C4-2B (cell line): ENCODE measurements around the gene C16orf86.

Source experiments
- H3K27ac ChIP-seq: fragments of 450-650 bp; 2 replicates; pipeline ENCODE4 v1.5.1; 2017
- ZFX ChIP-seq: fragments of 450-650 bp; IDR thresholded peaks from 2 replicates; pipeline ENCODE4 v1.6.1; 2017
- TF ChIP-seq, protein P1 (sequence below): fragments of 450-650 bp; conservative IDR thresholded peaks from 2 replicates; pipeline ENCODE4 v1.5.1; 2017; ENCODE audit warnings: mild to moderate bottlenecking

C16orf86 gene

DNA sequence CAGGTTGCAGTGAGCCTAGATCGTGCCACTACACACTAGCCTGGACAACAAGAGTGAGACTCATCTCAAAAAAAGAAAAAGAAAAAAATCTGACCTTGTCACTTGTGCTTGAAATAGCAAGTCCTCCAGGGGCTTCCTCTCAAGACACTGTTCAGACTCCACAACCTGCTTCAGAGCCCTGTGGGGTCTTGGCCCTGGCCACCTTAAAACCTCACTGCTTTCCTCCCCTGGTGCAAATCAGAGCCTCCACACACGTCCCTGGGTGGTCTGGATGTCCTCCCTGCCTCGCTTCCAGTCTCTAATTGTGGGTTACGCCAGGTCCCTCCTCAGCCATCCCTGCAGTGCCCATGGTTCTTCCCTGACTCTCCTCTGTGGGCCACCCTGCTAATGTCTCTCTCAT, 11.3 kb upstream of the C16orf86 start:
- no peak overlapping the region for H3K27ac ChIP-seq
- TF ChIP-seq ZFX = no peak
- TF ChIP-seq, protein P1, sequence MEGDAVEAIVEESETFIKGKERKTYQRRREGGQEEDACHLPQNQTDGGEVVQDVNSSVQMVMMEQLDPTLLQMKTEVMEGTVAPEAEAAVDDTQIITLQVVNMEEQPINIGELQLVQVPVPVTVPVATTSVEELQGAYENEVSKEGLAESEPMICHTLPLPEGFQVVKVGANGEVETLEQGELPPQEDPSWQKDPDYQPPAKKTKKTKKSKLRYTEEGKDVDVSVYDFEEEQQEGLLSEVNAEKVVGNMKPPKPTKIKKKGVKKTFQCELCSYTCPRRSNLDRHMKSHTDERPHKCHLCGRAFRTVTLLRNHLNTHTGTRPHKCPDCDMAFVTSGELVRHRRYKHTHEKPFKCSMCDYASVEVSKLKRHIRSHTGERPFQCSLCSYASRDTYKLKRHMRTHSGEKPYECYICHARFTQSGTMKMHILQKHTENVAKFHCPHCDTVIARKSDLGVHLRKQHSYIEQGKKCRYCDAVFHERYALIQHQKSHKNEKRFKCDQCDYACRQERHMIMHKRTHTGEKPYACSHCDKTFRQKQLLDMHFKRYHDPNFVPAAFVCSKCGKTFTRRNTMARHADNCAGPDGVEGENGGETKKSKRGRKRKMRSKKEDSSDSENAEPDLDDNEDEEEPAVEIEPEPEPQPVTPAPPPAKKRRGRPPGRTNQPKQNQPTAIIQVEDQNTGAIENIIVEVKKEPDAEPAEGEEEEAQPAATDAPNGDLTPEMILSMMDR = no peak

DNA sequence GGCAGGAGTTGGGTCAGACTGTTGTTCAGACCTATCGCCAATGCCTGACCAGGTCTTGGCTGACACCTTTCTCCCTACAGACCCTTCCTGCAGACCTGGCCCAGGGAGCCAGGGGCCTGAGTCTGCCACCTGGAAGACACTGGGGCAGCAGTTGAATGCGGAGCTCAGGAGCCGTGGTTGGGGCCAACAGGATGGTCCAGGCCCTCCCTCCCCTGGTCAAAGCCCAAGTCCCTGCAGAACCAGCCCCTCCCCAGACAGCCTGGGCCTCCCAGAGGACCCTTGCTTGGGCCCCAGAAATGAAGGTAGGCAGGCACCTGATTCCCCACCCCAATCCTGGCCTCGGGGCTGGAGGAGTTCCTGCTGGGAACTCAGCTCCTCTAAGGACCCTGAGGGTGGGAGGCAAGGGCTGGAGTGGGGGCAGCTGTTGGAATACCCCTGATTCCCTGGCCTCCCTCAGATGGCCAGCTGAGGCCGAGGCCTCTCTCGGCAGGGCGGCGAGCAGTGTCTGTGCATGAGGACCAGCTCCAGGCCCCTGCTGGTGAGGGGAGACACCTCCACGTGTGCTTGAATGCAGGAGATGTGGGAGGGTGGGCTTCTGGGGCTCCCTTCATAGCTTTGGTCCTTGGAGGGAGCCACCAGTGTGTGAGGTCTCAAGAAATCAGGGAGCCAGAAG, 10.1 kb upstream of the C16orf86 start:
- TF ChIP-seq ZFX = no peak

DNA sequence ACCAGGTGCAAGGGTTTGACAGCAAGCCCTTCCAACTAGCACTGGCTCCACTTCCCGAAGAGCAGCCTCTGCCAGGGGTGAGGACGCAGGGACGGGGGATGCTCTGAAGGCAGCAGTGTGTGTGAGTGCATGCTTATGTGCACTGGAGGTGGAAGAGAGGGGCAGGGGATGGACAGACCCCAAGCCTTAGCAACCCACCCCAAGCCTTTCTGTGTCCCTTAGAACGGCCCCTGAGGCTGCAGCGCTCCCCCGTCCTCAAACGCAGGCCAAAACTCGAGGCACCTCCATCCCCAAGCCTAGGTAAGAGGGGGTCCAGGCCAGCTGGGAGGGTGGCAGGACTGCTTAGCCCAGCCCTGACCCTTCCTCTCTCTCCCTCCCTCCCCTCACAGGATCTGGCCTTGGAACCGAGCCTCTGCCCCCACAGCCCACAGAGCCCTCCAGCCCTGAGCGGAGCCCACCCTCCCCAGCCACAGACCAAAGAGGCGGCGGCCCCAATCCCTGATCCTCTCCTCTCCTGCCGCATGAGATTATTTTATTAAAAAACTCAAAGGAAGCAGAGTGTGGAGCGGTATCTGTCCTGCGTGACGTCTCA, 9.5 kb upstream of the C16orf86 start:
- H3K27ac ChIP-seq = no peak overlapping the region
- TF ChIP-seq ZFX = no peak
- TF ChIP-seq, protein P1 = no peak

More for the DNA sequence above, 10.1 kb upstream of the C16orf86 start:
- no peak overlapping the region for H3K27ac ChIP-seq

DNA sequence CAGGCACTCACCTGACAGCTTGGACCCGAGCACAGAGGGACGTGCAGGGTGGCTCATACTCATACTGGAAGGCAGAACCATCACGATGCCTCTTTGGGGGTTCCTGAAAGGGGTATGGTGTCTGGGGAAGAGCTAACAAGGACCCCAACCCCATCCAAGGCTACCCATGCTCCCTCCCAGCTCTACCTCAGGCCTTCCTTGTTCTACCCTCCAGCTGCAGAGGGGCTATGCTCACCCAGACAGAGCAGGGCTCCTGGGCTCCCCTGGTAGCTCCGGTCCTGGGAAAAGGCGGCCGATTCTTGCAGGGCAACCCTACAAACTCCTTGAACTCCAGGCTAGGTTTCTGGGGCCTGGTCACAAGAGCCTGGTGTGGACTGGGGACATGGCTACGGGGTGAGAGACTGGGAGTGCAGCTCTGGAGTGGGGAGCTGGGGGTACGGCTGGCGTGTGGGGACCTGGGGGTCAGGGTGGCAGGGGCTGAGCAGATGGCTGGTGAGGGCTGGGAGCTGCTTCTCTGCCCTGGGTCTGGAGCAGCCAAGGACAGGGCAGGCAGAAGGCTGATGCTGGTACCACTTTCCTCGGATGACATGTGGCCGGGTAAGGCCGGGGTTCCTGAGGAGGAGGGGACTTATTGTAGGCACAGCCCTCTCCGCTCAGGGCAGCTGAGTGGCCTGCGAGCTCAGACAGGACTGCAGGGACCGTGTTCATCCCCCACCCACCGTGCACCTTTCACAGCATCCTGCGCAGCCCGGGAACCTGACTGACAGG, 8.7 kb upstream of the C16orf86 start:
- no peak overlapping the region for H3K27ac ChIP-seq
- TF ChIP-seq, protein P1 = no peak
- no peak for TF ChIP-seq ZFX

DNA sequence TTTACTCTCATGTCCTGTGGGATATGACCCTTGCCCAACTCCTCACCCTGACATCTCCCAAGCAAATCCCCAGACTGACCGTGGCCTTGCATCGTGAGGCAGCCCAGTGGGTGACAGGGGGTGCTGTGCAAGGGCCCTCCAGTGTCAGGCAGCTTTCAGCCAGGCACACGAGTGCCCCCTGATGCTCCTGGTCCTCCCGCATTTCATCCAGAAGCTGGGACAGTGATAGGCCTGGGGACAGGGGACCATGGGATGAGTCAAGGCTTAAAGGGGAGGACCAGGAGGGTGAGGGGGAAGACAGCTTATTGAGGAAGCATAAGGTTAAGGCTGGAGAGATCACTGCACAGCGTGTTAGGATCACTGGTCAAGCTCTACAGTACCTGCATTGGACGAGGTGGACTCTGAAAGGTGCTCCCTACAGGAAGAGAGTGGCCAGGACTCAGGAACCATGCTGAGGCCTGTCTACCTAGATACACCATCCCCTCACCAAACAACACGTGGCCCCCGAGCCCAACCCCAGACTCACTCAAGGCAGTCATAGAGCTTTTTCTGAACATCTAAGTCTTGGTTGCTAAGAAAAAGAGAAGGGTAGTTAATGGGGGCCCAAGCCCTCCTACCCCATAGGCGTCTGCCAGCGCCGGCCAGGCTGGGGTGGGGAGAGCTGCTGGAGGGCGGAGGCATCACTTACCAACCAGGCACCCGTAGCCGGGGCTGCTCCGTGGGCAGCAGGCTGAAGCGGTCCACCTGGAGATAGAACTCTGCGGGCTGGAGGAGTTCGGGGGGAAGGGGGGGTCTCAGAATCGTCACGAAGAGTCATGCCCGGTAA, 7.6 kb upstream of the C16orf86 start:
- no peak for TF ChIP-seq ZFX
- TF ChIP-seq, protein P1 = no peak
- peak overlapping the region; percentile 80 for H3K27ac ChIP-seq

DNA sequence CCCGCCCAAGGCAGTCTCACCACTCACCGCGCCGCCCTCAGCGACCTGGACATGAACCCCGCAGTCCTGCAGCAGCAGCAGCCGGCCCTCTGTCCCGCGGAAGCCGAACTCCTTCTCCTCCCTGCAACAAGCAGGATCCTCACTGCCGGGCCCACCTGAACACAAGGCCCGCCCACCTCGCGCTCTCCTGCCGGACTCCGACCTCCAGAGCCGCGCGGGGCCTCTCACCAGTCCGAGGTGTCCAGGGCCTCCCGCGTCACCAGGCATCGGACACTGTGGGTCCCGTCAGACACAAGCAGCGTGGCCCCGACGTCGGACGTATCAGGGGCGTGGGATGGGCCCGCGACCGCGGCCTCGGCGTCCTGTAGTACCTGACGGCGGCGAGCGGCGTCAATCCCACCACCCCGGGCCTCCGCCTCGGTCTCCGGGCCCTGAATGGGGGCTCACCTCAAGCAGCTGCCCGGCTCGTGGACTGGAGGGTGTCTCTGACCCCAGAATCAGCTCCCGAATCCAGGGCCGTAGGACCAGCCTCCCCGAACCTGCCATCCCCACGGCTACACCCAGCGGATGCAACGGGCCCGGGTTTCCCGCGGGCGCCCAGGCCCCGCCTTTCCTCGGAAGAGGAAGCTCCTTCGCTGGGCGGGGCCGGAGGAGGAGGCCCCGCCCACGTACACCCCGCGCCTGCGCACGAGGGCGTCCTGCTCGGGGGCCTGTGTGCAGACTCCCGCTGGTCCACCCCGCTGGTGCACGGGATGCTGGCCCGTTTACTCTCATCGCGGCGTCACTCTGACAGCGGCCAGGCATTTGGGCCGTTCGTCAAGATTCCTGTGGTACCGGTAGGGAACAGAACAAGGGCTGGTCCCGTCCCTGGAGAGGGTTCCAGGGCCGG, 6.7 kb upstream of the C16orf86 start, which contains the start of gene ACD:
TSS of gene ACD (minus strand) at position 586 of the 889 bp plus-strand sequence. CDS start at position 546, 40 bp downstream.
- peak within 1 kb of the TSS; percentile 80 for H3K27ac ChIP-seq
- TF ChIP-seq, protein P1 = no peak
- TF ChIP-seq ZFX = peak; percentile 74; the same call in 1 of the 2 replicates
